Stimulated activated CD8-positive, alpha-beta memory T cell treated with anti-CD3 and anti-CD28 coated beads, Interleukin-7, amount 100 ng/mL, for 4 hours (primary cell): ENCODE data around the gene KDELR3.

Source experiments
- DNase-seq, 2 donors: peaks; one replicate each; pipeline ENCODE4 v3.0.0-alpha.2; 2020; ENCODE audit warnings: low read depth in 2 of 2

Gene KDELR3

GRCh38 chr22:38467904-38468442, at the start of gene KDELR3:
TSS of gene KDELR3 (plus strand) at chr22:38468096. CDS start at chr22:38468234, 138 bp downstream.
- DNase-seq = peak in 1 of 2 donors; percentile 43

DNA sequence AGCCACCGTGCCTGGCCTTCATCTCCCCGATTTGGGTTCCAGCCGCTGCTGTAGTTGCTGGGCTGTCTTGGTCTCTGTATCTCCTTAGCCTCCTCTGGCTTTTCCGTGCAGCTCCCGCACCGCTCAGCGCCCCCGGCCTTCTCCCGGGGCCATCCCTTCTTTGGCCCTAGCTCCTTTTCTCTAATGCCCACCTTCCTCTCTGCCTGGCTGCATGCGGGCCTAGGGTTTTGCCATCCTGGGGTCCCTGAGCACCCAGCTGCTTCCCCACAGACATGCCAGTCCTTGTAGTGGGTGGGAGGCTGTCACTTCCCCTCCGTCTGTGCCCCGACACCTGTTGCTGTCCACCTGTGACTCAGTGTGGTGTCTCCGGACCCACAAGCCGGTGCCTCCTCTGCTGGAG, 49.3 kb upstream of the KDELR3 start:
- no peak for DNase-seq

DNA sequence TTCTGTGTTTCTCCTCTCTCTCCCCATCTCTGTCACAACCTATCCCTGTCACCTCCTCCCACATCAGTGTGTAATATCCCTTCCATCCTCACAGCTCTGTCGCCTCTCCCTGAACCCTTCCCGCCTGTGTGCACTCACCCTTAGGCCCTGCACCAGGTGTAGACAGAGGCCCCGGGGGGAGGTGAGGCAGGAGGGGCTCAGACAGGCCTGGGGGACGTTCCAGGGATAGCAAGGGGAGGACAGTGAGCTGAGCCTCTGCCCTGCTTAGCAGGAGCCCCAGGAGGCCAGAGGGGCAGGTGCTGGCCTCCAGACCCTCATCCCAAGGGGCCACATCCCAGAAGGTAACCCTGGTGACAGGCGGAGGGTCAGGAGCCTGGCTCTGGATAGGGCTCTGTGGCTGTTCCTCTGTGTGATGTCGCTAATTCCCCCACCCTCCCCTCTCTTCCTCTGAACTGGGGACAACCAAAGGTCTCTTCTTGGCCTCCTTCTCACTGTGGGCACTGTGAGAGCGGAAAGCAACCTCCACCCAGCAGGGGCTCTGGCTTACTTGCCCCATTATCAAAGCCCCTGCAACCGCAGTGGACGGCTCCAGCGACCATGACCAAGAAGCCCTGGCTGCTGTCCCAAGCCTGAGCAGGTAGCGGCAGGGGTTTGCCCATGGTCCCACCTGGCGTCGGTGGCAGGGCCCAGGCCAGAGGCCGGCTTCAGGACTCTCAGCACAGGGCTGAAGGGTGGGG, 48.6 kb upstream of the KDELR3 start:
- no peak for DNase-seq

GRCh38 chr22:38419858-38420160, 48.1 kb upstream of the KDELR3 start:
- no peak for DNase-seq

GRCh38 chr22:38420734-38421133, 47.2 kb upstream of the KDELR3 start:
- no peak for DNase-seq

- DNase-seq = no peak
These were observed 45.0 kb upstream of the KDELR3 start for GRCh38 chr22:38422611-38423511.

DNA sequence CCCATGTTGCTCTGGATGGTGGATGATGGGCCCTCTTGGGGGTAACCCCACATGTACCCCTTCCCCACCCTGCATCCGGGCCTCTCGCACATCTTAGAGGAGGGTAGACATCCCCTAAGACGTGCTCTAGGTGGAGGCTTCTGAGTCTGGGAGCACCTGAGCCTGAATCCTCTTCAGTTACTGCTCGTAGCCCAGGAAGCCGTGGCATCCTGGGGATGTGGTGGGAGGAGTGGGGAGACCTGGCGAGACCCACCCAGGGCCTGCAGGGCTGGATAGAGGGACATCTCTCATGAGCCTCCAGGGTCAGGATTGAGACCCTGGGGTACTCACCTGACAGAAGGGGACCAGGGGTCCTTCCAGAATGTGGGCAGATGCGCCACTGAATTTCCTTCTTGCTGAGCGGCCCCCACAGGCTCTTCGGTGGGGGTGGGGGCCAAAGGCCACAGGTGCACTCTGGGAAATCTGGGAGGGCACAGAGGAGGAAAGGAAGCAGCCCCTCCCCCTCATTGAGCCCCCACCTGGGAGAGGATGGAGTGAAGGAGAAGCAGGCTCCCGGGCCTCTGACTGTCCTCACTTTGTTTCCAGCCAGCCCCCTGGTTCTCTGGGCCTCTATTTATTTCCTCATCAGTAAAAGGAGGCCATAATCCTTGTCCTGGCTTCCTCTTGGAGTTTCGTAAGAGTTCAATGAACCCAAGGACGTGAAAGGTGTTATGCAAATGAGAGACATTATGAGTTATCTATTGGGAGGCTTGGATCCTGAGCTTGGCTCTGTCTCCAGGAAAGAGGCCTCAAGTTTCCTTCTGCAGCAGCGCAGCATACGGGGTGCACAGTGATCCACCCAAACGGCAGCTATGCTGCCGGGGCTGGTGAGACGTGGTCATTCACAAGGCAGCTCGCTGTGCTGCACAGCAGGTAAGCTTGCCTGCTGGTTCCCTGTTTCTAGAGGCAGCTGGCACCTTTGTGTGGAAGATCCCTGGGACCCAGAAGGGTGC, 44.1 kb upstream of the KDELR3 start:
- no peak for DNase-seq

DNA sequence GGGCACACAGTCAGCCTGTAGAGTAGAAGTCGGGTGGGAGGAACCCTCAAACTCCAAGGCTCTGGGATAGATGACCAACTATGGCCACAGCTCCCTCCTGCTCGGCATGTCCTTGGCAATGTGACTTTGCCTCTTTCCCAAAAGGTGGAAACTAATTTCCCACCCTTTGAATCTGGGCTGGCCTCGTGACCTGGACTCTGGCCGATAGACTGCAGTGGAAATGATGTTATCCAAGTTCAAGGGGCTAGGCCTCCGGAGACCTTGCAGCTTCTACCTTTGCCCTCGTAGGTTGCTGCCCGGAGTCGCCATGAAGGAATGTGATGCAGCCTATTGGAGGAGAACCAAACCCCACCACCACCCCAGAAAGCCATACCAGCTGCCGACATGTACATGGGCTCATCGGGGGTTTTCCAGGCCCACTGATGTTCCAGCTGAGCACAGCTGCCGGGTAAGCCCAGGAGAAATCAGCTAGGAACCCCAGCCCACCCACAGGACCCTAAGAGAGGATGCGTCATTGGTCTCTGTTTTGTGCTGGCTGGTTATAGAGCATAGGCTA, 43.3 kb upstream of the KDELR3 start:
- no peak for DNase-seq

DNA sequence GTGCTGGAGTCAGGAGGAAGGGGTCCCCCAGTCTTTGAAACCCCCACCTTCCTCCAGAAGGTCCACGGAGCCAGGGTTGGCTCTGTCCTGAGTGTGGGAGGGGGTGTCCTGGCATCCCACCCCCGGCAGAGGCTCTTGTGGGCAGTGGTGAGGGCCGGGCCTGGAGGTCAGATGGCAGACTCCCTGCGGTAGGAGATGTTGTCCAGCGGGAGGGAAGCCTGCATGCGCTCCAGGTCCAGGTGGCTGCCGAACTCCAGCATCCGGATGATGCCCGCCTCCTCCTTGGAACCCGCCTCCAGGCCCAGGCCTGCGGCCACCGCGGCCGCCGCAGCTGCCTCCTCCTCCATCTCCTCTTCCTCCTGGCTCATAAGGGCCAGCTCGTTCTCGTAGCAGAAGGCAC, 41.3 kb upstream of the KDELR3 start:
- no peak for DNase-seq

DNA sequence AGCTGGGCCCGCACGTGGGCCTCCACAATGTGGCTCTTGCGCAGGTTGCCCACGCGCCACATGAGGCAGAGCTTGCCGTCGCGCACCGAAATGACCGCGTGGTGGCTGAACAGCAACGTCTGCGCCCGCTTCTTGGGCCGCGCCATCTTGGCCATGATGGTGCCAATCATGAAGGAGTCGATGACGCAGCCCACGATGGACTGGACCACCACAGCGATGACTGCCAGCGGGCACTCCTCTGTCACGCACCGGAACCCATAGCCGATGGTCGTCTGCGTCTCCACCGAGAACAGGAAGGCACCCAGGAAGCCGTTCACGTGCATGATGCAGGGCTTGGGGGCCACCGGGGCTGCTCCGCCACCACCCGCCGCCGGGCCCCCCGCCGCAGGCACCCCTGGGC, 40.4 kb upstream of the KDELR3 start:
- DNase-seq = no peak

DNA sequence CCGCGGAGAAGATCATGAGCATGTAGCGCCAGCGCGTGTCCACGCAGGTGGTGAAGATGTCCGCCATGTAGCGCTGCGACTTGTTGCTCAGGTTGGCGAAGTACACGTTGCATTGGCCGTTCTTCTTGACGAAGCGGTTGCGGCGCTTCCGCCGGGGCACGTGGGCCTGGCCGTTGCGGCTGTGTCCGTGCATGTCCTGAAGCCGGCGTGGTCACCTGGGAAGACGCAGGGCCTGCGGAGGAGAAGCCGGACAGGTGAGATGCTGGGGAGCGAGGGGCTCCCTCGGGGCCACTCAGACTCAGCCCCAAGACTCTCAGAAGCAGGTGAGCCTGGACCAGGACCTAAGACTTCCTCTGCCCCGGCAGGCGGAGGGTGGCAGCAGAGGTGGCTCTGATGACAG, 40.0 kb upstream of the KDELR3 start:
- DNase-seq = no peak

DNA sequence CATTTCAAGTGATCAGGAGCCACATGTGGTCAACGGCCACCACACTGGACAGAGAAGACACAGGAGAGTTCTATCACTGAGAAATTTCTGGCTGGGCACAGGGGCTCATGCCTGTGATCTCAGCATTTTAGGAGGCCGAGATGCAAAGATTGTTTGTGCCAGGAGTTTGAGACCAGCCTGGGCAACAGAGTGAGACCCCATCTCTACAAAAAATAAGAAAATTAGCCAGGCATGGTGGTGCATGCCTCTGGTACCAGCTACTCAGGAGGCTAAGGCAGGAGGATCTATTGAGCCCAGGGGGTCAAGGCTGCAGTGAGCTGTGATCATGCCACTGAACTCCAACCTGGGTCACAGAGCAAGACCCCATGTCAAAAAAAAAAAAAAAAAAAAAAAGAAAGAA, 39.2 kb upstream of the KDELR3 start:
- DNase-seq = no peak

GRCh38 chr22:38429499-38430068, 38.3 kb upstream of the KDELR3 start:
- DNase-seq = no peak

GRCh38 chr22:38431266-38432010, 36.5 kb upstream of the KDELR3 start:
- DNase-seq = no peak

DNA sequence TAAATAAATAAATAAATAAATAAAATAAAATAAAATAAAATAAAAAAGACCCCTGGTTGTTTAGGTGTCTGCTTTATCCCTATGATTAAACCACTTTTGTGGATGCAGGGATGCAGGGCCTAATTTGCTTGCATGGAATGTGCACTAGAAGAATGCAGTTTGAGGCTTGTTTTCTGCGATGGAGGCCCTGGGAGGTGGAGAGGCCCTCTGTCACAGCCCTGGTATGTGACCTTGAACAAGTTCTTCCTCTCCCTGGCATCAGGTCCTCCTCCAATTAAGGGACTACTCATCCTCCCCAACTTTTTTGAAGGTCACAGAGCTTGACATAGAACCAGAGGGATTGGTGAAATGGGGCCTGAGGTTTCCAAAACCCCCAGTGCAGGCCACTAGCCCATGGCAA, 35.6 kb upstream of the KDELR3 start:
- DNase-seq = no peak

- no peak for DNase-seq
These were observed 34.0 kb upstream of the KDELR3 start for GRCh38 chr22:38433871-38434270.

- DNase-seq = no peak
These were observed 32.9 kb upstream of the KDELR3 start for GRCh38 chr22:38435010-38435409.

- no peak for DNase-seq
These were observed 31.9 kb upstream of the KDELR3 start for GRCh38 chr22:38435965-38436364.

DNA sequence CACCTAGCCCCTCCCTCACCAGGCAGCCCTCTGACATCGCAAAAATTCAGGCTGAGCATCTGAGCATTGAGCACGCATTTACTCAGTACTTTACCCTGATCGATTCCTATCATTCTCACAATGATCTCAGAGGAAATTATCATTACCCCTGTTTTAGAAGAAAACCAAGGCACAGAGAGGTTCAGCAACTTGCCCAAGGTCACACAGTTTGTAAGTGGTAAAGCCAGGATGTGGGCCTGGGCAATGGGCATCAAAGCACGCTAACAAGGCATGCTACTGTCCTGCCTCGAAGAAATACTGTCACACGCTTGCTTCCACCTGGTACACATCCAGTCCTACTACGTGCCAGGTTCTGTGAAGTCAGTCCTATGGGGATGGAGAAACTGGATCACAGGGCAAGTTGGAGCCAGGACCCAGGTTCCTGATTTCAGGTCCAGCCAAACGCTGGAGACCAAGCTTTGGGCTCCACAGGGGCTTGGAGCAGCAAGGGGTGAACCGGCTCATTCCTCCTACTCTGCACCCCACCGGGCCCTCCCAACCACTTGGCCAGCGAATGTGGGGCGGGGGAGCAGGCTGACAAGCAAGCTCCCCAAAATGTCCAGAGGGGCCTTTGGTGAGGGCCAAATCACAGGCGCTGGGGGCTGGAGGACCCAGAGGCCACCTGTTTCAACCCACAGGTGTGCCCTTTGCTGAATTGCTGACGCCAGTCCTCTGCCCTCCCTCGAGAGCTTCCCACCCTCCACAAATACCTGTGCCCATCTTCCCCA, 31.1 kb upstream of the KDELR3 start:
- no peak for DNase-seq

DNA sequence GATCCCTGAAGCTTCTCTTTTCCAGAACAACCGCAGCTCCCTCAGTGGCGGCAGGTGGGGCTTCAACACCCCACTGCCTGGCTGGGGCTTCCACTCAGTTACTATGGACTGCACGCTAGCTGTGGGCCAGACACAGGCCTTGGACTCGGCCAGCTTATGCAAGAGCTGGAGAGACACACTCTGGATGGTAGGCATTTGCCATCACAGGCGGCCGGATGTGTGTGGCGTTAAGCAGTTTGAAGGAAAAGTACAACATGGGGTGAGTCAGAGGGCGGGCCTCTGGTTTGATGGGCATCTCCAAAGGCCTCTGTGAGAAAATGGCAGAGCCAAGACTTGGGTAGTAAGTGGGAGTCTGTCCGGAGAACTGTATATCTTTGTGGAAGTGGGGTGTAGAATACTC, 30.5 kb upstream of the KDELR3 start:
- DNase-seq = no peak
